IMR-90 (cell line): Measurements from ENCODE around the gene SCIN. TPM values are rescaled to one million over a fixed set of nuclear protein-coding genes. Genes with fewer than 3 reads are reported as not detected.

Experiments used
- ATAC-seq: fragments of 200-7000 bp; cut with Tn5 transposase; 2 replicates; pipeline ENCODE4 v1.9.1; 2020; ENCODE audit warnings: low read depth, mild to moderate bottlenecking, moderate library complexity
- BruUV-seq: library from RNA; stranded (reverse); fragments of 400-500 nt; replicated peaks from 2 replicates; lab custom pipeline; 2021; lab: Mats Ljungman, UMichigan
- CTCF ChIA-PET: fragments of 300-600 bp; formaldehyde crosslinking; extraction: SDS; loops from one replicate; lab custom pipeline; 2021; ENCODE audit warnings: antibody characterized with exemption; lab: Yijun Ruan, JAX
- POLR2A ChIA-PET: fragments of 300-600 bp; sonication (Branson Sonifier 250); formaldehyde crosslinking; loops from one replicate; lab custom pipeline; 2022; ENCODE audit warnings: antibody characterized with exemption; ENCODE audit not compliant: unreplicated experiment; lab: Charles Lee
- DNase-seq: peaks from one replicate; pipeline ENCODE4 v3.0.0; 2013
- H2AFZ ChIP-seq: replicated peaks from 2 replicates; pipeline ENCODE3; 2013; ENCODE audit warnings: low read length, mild to moderate bottlenecking; ENCODE audit not compliant: poor library complexity
- H2AK5ac ChIP-seq: 2 replicates; pipeline ENCODE4 v1.6.1; 2013; ENCODE audit warnings: low read depth, low read length, inconsistent platforms
- H2AK9ac ChIP-seq: replicated peaks from 2 replicates; pipeline ENCODE3; 2013; ENCODE audit warnings: mild to moderate bottlenecking, low read depth, low read length, moderate library complexity; ENCODE audit not compliant: poor library complexity
- H2BK120ac ChIP-seq: 2 replicates; pipeline ENCODE4 v1.6.1; 2013; ENCODE audit warnings: low read depth, low read length, inconsistent platforms
- H2BK15ac ChIP-seq: 3 replicates; pipeline ENCODE4 v1.6.1; 2013; ENCODE audit warnings: low read depth, low read length, inconsistent platforms
- H2BK20ac ChIP-seq: 2 replicates; pipeline ENCODE4 v1.6.1; 2013; ENCODE audit warnings: low read depth, mild to moderate bottlenecking, inconsistent platforms, low read length, moderate library complexity
- H2BK5ac ChIP-seq: 2 replicates; pipeline ENCODE4 v1.6.1; 2013; ENCODE audit warnings: mild to moderate bottlenecking, low read depth, low read length, inconsistent platforms; ENCODE audit not compliant: poor library complexity, severe bottlenecking
- H3K14ac ChIP-seq: replicated peaks from 2 replicates; pipeline ENCODE4 v1.6.1; 2013; ENCODE audit warnings: low read depth, low read length, inconsistent platforms
- H3K18ac ChIP-seq: 2 replicates; pipeline ENCODE4 v1.6.1; 2013; ENCODE audit warnings: low read depth, low read length, control low read depth
- H3K23ac ChIP-seq: 2 replicates; pipeline ENCODE4 v1.6.1; 2013; ENCODE audit warnings: low read depth, low read length, inconsistent platforms
- H3K27ac ChIP-seq: 2 replicates; pipeline ENCODE4 v1.5.1; 2013; ENCODE audit warnings: mild to moderate bottlenecking, control low read depth, low read length; ENCODE audit not compliant: insufficient read depth
- H3K27me3 ChIP-seq: 2 replicates; pipeline ENCODE4 v1.6.1; 2013; ENCODE audit warnings: low read length; ENCODE audit not compliant: control insufficient read depth, insufficient read depth
- H3K36me3 ChIP-seq: 2 replicates; pipeline ENCODE4 v1.6.1; 2013; ENCODE audit warnings: low read length, mixed read lengths; ENCODE audit not compliant: control insufficient read depth, insufficient read depth
- H3K4ac ChIP-seq: 2 replicates; pipeline ENCODE4 v1.6.1; 2013; ENCODE audit warnings: low read depth, low read length, inconsistent platforms
- H3K4me1 ChIP-seq: 2 replicates; pipeline ENCODE4 v1.6.1; 2013; ENCODE audit warnings: low read length, mixed read lengths; ENCODE audit not compliant: control insufficient read depth, insufficient read depth
- H3K4me2 ChIP-seq: 2 replicates; pipeline ENCODE4 v1.6.1; 2013; ENCODE audit warnings: low read depth, mild to moderate bottlenecking, control low read depth, low read length, moderate library complexity
- H3K4me3 ChIP-seq: 2 replicates; pipeline ENCODE4 v1.5.1; 2013; ENCODE audit warnings: low read depth, mild to moderate bottlenecking, control low read depth, low read length, moderate library complexity; ENCODE audit not compliant: insufficient read depth
- H3K56ac ChIP-seq: 2 replicates; pipeline ENCODE4 v1.6.1; 2013; ENCODE audit warnings: low read length, inconsistent platforms; ENCODE audit not compliant: insufficient read depth; ENCODE audit errors: extremely low read depth
- H3K79me1 ChIP-seq, 2 experiments: 2 replicates each; pipeline ENCODE4 v1.6.1; 2013; ENCODE audit warnings: low read length in 2 of 2, inconsistent platforms in 1 of 2, low read depth in 1 of 2
- H3K9ac ChIP-seq: 2 replicates; pipeline ENCODE4 v1.6.1; 2013; ENCODE audit warnings: low read depth, low read length, control low read depth
- H3K9me1 ChIP-seq: 2 replicates; pipeline ENCODE4 v1.6.1; 2013; ENCODE audit warnings: low read length, inconsistent platforms; ENCODE audit not compliant: insufficient read depth
- H3K9me3 ChIP-seq: 2 replicates; pipeline ENCODE4 v1.6.1; 2013; ENCODE audit warnings: low read length; ENCODE audit not compliant: control insufficient read depth, insufficient read depth
- H4K20me1 ChIP-seq: 2 replicates; pipeline ENCODE4 v1.6.1; 2013; ENCODE audit warnings: low read length, inconsistent platforms; ENCODE audit not compliant: insufficient read depth
- H4K5ac ChIP-seq: 2 replicates; pipeline ENCODE4 v1.6.1; 2013; ENCODE audit warnings: mild to moderate bottlenecking, low read depth, low read length, control low read depth
- H4K8ac ChIP-seq, 2 experiments: 2 replicates each; pipeline ENCODE4 v1.6.1; 2013; ENCODE audit warnings: low read depth in 2 of 2, low read length in 2 of 2, control low read depth in 1 of 2, inconsistent platforms in 1 of 2
- H4K91ac ChIP-seq: 2 replicates; pipeline ENCODE4 v1.6.1; 2013; ENCODE audit warnings: low read depth, low read length, inconsistent platforms; ENCODE audit not compliant: insufficient read depth
- CHD1 ChIP-seq: IDR thresholded peaks from 2 replicates; pipeline ENCODE4 v1.6.1; 2012; ENCODE audit warnings: low read depth, low read length, improper control_type of control experiment
- CTCF ChIP-seq: conservative IDR thresholded peaks from 2 replicates; pipeline ENCODE4 v1.5.1; 2012; ENCODE audit warnings: mild to moderate bottlenecking, low read depth, low read length, improper control_type of control experiment
- ELK1 ChIP-seq: fragments of 150-350 bp; IDR thresholded peaks from 2 replicates; pipeline ENCODE4 v1.6.1; 2016; ENCODE audit warnings: low read depth, mild to moderate bottlenecking, low read length, moderate library complexity, borderline replicate concordance
- FOS ChIP-seq: fragments of 150-350 bp; IDR thresholded peaks from 2 replicates; pipeline ENCODE4 v1.6.1; 2016; ENCODE audit warnings: low read depth, low read length
- MAZ ChIP-seq: IDR thresholded peaks from 2 replicates; pipeline ENCODE4 v1.6.1; 2012; ENCODE audit warnings: low read depth, mild to moderate bottlenecking, low read length, improper control_type of control experiment, moderate library complexity, borderline replicate concordance
- POLR2A ChIP-seq: IDR thresholded peaks from 2 replicates; pipeline ENCODE4 v1.6.1; 2012; ENCODE audit warnings: mild to moderate bottlenecking, low read depth, low read length
- WGBS, 2 experiments: methylation state at CpG; one replicate each; pipeline versions ENCODE4 v1.1.5 to v1.1.7; 2013; ENCODE audit warnings: missing lambda C conversion rate in 2 of 2; ENCODE audit not compliant: insufficient read length in 1 of 2; ENCODE audit errors: extremely low coverage in 2 of 2; 5-methylcytosine and 5-hydroxymethylcytosine counted together
- dilution Hi-C: fragments of 300-500 bp; cut with HindIII; formaldehyde crosslinking; loops from one replicate; pipeline ENCODE4 v1.14.3; 2018; ENCODE audit warnings: low sequenced_read_pairs; ENCODE audit not compliant: unreplicated experiment
- in situ Hi-C: fragments of 300-500 bp; cut with MboI; formaldehyde crosslinking; loops from 3 replicates; pipeline ENCODE4 v1.14.3; 2019; ENCODE audit warnings: low sequenced_read_pairs, inconsistent platforms, mixed read lengths
- intact Hi-C: fragments of 100-400 bp; cut with micrococcal nuclease; formaldehyde crosslinking; loops from 2 replicates; pipeline ENCODE4 v1.10.0; 2022
- polyA plus RNA-seq, 3 experiments: library from polyadenylated mRNA; depleted of rRNA; stranded (reverse); fragments of >200 nt; gene quantifications; 2 replicates each; pipeline ENCODE4 v1.2.3, GENCODE V29; 2012; ENCODE audit warnings: low replicate concordance in 1 of 3
- total RNA-seq: library from RNA; depleted of rRNA; stranded (reverse); fragments of >200 nt; gene quantifications from 2 replicates; pipeline ENCODE4 v1.2.3, GENCODE V29; 2012

SCIN gene
- total and polyA plus RNA-seq, 2 of the 4 experiments (the other 2 are of a cell fraction) = under 0.01 to 0.05 TPM

- H3K4me3 ChIP-seq = no peak overlapping the region
- ChIA-PET POLR2A (no interaction called here), CTCF (interaction anchor here (1.0 kb wide), 1 partner anchor 17 kb away, joined by 3 read pairs; no protein-coding TSS in a partner anchor)
- no peak overlapping the region for H3K4me2 ChIP-seq
- no peak overlapping the region for H2BK5ac ChIP-seq
- DNase-seq = no peak
- H4K8ac ChIP-seq = no peak overlapping the region
- H3K36me3 ChIP-seq = no peaks in the 10 kb centered on the region
- H2BK15ac ChIP-seq = no peak overlapping the region
- intact Hi-C loops = no loop called here
- no peak overlapping the region for H3K9ac ChIP-seq
- H3K9me3 ChIP-seq = no peaks in the 10 kb centered on the region
- H3K56ac ChIP-seq = no peak overlapping the region
- H3K4ac ChIP-seq = no peak overlapping the region
- ATAC-seq = no peak
- no peak overlapping the region for H2AK9ac ChIP-seq
- no TSS peak for BruUV-seq
- H4K91ac ChIP-seq = no peak overlapping the region
- H2AFZ ChIP-seq = no peak overlapping the region
- no peak overlapping the region for H2BK120ac ChIP-seq
- WGBS, 2 experiments = 86% methylated on average over 5 of the region's 11 CpGs; no CpG with 5 or more reads in 1 of the 2 experiments
- H3K14ac ChIP-seq = no peak overlapping the region
- H3K4me1 ChIP-seq = no peaks in the 10 kb centered on the region
- H4K20me1 ChIP-seq = no peaks in the 10 kb centered on the region
- no peak overlapping the region for H2AK5ac ChIP-seq
- H3K27me3 ChIP-seq = no peaks in the 10 kb centered on the region
- H4K5ac ChIP-seq = no peak overlapping the region
- H3K79me1 ChIP-seq = no peaks in the 10 kb centered on the region
- TF ChIP-seq MAZ (no peak), CHD1 (no peak), FOS (no peak), POLR2A (no peak), ELK1 (no peak), CTCF (no peak)
- no peaks in the 10 kb centered on the region for H3K9me1 ChIP-seq
- H3K23ac ChIP-seq = no peak overlapping the region
- no peak overlapping the region for H3K27ac ChIP-seq
- dilution Hi-C loops = no loop called here
- no peak overlapping the region for H2BK20ac ChIP-seq
- no peak overlapping the region for H3K18ac ChIP-seq
- in situ Hi-C loops = no loop called here
These were observed 17.9 kb downstream of the SCIN start for GRCh38 chr7:12588259-12588904.
